Measurements from ENCODE around the gene FOXC2.

FOXC2 gene

DNA sequence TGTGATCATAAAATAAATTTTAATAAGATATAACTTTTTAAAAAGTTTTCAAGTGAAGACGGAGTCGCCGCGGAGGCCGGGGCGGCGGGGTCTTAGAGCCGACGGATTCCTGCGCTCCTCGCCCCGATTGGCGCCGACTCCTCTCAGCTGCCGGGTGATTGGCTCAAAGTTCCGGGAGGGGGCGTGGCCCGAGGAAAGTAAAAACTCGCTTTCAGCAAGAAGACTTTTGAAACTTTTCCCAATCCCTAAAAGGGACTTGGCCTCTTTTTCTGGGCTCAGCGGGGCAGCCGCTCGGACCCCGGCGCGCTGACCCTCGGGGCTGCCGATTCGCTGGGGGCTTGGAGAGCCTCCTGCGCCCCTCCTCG is at the start of gene FOXC2:
Gene FOXC2 (plus strand): TSS at position 229 of the 365 bp plus-strand sequence. CDS start 507 bp downstream, outside the sequence.
- DNase-seq: no peak

DNA sequence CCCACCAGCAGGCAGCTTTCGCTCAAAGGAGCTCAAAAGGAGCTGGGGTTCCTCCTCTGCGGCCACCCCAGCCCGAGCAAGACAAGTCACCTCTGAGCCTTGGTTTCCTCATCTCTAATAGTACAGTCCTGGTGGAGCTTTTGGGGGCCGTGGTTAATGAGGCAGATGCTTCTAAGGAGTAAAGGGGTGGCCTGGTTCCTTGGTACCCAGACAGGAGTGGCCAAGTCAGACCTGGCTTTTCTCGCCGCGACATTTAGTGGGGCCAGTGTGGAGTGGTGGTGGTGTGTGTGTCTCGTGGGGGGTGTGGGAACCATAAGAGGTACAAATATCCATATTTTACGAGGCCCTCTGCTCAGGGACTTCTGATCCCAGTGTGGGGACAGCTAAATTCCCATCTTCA is 49.6 kb upstream of the FOXC2 start:
- DNase-seq: no peak

DNA sequence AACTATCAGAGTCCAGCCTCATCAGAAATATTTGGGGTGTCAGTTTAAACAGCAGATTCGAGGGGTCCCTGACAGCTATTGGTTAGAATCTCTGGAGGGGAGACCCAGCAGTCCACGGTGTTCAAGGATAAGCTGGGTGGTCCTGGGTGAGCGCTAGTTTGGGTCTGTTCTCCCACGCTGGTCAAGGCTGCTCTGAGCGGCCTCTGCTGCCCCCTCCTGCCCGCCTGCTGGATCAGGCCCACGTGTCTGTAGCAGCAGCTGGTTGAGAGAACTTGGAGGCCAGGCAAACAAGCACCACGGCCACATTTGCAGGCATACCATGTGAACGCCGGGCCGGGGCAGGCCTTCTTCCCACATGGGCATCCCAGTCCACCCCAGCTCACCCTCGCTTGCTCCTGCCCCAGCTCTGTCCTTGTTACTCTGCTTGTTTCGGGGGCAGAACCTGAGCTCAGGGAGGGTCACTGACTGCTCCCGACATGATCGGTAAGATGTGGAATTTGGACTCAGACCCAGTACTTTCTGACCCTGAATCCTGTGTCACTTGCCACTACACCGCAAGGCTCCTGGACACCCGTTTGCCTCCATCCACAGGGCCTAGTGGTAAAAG is 48.9 kb upstream of the FOXC2 start:
- DNase-seq: no peak

DNA sequence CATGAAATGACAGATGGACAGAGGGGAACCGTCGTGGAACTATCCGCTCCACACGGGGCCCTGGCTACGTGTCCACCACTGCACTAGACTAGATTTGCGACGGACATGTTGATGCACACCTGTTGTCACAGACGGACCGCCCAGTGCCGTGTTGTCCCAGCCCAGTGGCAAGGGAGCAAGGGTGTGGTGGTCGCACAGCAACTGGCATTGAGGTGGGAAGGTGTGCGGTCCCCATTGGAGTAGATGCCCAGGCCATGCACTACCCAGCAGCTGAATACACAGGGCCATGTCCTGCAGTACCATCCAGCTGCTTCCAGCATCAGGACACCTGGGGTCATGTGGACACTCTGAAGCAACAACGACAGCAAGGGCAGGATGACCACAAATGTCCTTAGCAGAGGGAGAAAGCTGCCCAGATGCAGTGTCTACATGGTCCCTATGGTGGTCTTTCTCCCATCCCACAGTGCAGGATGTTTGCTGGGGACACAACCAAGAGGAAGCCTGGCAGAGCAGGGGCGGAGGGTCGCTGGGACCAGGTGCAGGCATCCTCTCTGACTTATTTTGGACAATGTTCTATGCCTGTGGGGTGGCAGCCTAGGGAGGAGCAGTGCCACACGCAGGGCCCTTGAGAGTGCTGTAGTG is 47.5 kb upstream of the FOXC2 start:
- no peak for DNase-seq

DNA sequence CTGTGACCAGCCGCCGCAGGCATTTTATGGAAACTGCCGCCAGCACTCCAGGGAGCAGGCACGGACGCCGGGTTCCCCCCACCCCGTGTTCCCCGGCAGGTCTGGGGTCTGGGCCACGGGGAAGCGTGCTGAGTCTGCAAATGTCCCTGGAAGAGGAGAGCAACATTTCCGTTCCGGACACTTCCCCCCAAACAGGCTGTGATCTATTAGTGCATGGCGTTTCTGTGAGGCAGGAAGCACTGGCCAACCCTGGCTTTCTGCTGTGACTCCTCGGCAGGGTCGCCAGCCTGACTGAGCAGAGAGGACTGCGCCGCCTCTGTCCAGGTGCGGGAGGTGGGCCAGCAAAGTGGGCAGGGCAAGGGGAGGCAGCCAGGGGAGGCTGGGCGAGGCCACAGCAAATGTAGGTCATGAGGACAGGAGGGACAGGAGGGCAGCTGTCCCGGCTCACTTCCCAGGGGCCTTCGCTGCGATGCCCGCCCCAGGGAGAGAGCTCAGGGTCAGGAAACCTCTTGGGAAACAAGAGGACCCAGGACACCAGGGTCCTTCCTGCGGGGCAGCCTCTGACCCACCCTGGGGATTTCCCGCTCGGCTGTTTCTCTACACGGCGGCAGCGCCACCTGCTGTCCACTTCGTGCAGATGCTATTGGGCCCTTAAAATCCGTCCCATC is 46.8 kb upstream of the FOXC2 start:
- peak; percentile 51 for DNase-seq

DNA sequence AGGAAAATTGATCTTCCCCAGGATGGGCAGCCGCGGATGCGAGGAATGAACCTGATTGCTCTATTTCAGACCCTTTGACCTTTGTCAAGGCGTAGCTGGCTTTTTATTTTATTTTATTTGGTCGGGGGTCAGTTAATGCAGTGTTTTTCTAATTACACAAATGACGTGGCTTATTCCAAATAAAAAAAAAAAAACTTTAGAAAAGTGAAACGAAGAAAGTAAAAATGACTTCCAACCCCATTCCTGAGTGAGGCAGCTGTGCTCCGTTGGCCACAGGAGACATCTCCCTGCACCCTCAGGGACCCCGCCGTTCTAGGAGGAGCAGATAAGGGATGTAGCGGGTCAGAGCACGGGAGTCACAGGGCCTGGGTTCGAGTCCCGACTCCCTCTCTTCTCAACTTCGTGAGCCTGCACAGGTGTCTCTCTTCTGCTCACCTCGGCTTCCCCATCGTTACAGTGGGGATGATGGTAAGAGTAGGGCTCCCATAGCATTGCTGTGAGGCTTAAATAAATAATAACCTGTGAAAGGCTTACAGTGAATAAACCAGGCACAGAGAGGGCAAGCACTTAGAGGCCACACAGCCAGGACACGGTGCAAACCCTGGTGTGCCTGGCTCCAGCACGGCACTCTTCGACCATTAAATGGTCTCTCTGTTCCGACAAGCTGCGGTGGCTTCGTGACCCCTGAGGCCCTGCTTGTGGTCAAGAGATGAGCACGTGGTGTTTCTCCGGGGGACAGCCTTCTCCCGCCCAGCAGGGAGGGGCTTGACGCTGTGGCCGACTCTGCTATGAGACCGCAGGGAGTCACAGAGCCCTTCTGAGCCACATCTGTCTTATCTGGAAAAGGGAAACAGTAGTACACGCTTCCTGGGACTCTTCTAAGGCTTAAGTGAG is 46.1 kb upstream of the FOXC2 start:
- no peak for DNase-seq

DNA sequence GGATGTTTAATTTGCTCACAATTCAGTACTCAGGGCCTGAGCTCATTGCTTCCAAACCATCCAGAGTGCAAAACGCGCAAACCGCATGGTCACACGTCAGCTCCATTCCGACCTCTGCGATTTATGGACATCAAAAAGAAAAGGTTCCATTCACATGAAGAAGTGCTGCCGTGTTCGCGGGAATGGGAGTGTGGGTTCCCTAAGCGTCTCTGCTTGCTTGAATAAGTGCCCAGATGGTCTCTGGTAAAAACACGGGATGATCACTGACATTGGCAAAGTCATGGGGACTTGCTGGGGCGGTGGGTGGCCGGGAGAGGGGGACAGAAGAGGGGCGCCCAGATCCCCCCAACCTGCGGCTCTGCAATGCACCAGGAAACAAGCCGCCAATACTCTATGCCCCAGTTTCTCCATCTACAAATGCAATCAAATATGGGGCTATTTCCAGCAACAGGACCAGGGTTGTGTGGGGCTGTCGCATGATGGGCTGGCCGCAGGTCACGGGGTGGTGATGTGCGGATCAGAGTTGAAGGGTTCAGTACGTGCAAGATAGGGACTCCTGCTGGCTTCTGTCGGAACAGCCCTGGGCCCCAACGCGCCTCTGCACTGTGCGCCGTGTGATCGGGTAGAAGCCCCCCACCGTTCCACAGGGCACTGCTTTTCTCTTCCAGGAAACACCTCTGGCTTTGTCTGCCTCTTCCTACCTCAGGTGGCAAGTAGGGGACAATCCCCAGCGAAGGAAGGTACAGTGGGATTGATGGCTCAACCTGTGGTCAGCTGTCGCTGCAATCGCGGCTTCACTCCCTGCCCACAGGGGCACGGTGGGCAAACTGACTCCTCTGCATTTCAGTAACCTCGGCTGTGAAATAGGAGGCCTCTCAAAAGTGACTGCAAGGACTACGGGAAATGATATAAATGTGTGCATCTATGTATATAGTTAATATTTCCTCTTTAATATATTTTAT is 45.1 kb upstream of the FOXC2 start:
- DNase-seq: no peak

DNA sequence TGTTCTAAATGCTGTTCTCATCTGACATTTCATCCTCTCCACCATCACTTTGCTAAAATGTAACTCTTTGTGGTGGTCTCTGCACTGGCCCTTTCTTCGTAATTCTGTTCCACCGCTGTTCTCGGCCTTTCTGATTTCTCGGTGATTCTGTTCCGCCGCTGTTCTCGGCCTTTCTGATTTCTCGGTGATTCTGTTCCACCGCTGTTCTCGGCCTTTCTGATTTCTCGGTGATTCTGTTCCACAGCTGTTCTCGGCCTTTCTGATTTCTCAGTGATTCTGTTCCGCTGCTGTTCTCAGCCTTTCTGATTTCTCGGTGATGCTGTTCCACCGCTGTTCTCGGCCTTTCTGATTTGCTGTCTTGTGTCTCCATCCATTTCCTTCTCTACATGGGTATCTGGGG is 44.0 kb upstream of the FOXC2 start:
- no peak for DNase-seq

DNA sequence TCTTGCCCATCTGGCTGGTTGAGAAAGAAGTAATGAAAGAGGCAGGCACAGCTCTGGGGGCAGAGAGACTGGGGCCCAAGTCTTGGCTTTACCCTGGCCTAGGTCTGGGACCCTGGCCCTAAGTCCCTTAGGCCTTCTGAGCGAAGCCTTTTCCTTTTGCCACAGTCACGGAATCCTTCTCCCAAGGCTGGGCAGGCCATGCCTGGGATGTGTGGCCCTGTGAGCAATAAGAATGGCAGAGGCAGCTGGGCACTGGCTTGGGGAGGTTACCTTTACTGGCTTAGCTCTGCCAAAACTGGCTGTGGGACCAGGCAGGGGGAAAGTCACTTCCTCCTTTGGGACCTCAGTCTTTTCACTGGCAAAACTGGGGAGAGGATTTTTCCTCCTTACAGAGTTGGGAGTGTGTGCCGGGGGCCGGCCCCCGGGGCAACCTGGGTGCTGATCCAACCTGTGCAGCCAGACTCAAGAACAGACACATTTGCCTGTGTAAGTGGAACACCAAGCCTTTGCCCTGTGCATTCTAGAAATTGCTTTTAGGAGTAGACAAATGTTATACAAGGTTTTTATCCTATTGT is 43.4 kb upstream of the FOXC2 start:
- no peak for DNase-seq

DNA sequence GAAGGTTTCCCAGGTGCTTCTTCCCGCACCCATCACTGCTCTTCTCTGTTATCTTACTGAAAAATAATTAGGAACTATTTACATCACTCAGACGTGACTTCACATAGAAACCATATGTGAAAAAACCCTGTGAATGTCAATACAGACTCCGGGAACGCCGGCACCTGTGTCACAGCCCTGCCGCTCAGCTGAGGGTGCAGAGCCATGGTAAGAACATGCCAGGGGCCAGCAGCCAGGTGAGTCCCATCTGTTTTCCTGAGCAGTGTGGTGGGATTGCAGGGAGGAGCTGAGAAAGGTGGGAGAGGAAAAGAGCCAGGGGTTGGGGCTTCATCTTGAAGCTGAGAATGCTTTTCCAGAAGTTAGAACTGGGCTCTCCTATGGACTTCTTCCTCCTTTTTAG is 42.6 kb upstream of the FOXC2 start:
- no peak for DNase-seq

DNA sequence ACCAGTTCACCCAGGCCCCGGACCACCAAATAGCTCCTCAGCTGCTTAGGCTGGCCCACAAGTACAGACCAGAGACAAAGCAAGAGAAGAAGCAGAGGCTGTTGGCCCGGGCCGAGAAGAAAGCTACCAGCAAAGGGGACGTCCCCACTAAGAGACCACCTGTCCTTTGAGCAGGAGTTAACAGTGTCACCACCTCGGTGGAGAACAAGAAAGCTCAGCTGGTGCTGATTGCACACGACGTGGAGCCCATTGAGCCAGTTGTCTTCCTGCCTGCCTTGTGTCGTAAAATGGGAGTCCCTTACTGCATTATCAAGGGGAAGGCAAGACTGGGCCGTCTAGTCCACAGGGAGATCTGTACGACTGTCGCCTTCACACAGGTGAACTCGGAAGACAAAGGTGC is 40.9 kb upstream of the FOXC2 start:
- no peak for DNase-seq

DNA sequence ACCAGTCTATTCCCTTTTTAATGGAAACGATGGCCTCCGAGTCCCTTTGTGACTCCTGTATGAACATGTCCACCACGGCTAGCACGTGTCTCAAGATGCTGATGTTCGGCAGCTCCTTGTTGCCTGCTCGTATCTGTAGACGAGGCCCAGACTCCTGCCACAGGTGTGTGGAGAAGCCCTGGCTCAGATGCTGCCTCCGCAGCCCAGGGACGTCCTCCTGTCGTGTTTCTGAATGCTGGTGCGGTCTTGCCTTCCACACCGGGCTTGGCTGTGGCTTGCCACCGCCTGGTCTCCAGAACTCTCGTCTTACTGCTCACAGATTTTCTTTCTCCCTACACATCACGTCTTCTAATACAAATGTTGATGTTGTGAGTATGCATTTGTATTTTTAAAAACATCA is 39.3 kb upstream of the FOXC2 start:
- no peak for DNase-seq

DNA sequence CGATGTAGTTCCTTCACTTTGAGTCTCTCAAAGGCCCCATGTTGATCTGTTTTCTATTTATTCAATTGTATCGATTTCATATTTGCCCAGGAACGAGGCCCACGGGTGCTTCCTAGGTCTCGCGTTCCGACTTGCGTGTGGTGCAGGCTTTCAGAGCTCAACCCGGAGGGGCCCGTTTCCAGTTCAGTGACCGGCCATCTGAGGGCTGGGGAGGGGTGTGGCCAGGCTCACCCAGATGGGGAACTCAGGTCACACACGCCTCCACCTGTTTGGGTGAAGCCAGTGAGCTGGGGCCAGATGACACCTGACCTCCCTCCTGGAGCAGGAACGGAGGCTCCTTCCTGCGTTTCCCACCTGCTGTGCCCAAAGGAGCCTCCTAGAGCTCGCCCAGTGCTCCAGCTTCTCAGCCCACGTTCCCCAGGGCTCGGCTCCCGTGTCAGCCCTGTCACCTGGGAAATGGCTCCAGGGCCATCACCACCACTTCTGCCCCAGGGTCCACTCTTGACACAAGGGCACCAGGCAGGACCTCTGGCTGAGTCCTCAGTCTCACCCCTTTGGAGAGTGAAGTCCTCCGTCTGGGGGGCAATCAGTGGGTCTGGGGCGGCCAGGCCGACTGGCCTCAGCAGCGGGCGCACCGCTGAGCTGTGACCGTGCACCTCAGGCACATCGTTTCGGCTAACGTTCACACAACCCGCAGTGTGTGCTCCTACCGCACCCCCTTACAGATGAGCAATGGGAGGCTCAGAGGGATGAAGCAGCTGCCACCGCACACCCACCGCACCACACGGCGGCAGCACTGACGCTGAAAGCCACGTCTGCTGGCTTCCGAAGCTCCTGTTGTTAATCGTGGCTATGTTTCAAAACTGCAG is 38.3 kb upstream of the FOXC2 start:
- DNase-seq: no peak

DNA sequence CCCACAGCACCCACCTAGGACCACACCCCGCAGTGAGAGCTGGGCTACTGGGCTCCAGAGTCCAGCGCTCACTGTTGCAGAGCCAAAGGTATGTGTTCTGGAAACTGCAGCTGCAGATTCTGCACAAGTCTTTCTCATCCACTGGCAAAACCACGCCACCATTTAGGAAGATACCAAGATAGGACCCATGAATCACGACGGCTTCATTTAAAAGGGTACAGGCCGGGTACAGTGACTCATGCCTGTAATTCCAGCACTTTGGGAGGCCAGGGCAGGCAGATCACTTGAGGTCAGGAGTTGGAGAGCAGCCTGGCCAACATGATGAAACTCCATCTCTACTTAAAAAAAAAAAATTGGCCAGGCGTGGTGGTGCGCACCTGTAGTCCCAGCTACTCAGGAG is 37.5 kb upstream of the FOXC2 start:
- no peak for DNase-seq

DNA sequence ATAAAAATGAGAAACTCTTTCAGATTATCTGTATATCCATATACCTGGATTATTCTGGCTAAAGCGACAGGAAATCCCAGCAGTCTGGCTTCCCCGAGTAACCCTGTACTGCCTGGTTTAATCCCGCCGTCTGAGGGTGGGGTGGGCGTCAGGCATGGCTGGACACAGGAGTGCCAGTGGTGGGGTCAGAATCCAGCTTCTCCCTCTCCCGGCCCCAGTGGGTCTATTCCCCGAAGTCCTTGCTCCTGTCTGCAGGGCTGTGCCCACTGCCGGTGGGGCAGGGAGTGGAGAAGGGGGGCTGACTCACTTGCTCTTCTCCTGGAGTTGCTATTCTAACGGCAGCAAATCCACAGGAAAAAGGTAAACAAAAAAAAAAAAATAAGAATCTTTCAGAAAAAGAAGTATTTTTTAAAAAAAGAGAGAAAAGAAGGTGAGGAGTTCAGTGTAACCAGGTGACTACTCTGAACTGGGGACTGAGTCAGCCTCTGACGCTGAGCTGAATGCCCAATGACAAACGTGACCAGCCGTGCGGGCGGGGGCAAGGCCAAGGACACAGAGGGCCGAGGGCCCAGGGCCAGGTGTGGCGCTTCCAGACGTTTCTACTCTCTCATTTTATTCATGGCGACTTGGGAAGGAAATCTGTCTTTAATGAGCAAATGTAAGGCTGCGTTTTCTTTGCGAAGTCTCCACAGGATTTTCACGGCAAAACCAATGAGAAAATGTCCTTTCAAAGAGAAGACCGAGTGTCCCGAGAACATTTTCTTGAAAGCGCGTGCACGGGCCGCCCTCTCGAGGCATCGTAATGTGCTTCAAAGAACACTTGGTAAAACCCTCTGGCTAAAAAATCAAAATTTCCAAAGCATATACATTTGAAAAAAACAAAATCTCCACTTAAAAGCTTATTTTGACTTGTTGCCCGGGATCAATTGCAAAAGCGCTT is 36.1 kb upstream of the FOXC2 start:
- no peak for DNase-seq

DNA sequence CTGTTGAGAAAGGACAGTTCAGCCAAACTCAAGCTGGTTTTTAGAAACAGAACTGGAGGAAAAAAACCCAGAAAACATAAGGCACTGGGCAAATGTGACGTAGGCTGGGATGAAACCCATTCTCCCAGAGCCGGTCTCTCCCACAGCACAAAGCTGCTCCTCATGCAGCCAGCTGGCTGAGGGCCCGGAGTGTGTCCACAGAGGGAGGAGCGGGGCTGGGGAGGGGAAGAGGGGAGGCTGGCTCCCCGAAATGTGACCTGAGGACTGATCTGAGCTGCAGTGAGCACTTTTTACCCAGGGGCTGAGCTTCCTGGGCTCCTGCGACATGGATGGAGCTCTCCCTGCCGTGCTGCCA is 35.5 kb upstream of the FOXC2 start:
- DNase-seq: no peak

DNA sequence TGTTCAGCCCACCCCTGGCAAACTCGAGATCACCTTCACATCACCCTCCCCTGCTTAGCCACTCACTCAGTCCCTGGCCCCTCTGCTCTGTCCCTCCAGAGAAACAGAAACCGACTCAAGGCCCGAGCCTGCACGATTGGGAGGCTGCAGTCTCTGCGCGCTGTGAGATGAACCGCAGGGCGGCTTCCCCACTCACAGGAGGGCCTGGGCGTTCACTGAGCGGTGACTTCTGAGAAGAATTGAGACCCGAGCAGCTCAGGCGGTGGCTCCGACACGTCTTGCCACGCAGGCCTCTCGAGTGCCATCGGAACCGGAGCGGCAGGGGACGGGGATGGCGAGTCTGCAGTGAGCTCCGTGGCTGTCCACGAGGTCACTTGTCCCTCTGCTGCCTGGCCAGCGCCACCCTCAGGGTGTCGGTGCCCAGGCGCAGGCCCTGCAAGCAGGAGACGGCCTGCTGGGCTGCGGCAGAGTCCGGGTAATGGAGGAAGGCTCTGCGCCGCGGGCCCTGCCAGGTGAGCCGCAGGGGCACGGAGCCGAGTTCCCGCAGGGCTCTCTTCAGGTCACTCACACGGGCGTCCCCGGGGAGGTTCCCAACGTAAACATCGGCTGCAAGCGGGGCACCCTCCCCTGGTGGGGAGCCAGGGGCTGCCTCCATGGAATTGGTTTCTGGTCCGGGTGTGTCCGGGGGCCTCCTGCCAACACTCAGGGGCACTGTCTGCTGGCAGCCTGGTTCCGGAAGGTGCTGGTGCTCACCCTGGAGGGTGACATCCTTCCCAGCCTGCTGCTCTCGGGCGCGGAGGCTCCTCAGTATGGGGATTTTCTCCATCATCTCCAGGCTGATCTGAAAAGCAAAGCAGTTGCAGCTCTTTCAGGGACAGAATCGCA is 34.7 kb upstream of the FOXC2 start:
- no peak for DNase-seq

DNA sequence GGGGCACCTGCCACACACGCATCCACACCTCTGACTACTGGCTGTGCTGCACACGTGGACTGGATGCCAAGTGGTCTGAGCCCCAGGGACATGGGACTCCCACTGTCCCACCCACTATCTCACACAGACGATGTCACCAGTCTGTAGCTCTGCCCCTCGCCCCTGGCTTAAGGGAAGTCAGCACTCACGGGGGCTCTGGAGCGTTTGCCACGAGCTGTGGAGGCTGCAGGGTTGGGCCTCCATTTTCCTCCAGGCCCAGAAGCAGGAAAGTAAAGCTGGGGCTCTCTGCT is 34.2 kb upstream of the FOXC2 start:
- DNase-seq: no peak

DNA sequence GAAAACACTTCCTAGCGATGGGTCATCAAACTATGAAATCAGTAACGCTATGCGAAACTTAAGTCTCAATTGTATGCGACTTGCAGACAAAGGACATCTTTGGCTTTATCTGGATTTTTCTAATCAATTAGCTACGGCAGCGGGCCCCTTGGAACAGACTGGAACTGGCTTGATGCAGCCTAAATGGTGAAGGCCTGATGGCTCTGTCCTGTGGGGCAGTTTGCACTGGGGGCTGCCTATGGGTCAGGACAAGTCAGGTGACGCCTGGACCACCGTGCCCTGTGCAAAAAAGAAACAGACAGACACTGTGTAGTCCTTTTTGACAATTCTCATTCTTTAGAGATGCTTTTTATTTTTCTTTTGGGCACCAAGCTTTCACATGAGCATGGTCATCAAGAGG is 33.6 kb upstream of the FOXC2 start:
- DNase-seq: no peak
